Measurements from ENCODE around the gene RENBP.

GRCh38 chrX:153932220-153932915, 12.1 kb downstream of the RENBP start:
- TF ChIP-seq POLR2AphosphoS5 (IDR thresholded peaks at IDR 0.05; ENCODE audit: low read depth, low read length) (no peak), POLR2A (IDR thresholded peaks at IDR 0.05; ENCODE audit: low read depth, low read length) (no peak), POU2F2 (IDR thresholded peaks at IDR 0.05; ENCODE audit: low read depth, low read length) (no peak)
